ENCODE measurements around the gene DOCK4.

DOCK4 gene

DNA sequence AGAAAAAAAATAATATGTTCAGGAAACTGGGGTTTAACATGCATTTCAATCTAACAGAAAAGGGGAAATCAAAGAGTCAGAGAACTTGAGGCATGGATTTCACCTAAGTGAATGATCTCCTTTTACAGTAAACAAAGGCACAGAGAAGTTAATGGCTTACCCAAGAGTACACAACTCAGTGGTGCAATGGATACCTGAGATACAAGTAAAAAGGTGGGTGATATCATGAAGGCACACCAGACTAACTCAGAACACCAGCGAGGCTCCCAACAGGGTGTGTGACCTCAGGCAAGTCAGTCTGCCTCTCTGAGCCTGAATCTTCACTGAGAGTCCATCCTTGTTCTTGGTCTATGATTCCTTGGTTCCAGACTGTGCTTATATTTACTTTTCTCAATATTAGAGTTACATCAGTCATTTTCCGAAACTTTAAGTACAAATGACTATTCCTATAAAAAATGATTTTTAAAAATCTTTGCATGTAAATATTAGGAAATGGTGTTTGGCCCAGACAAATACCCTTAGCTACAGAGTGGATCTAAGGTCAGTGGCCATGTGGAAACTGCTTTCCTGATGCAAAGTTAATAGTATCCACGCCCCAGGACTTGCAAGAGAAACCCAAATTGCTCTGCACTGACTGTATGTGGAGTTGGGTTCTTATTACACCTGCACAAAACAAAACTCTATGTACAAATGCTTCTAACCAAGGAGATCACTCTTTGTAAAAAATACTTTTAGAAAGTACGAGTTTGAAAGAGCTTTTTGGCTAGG is 361.1 kb downstream of the DOCK4 start:
- no peak for DNase-seq

- DNase-seq: no peak
Measured at GRCh38 chr7:111842491-111842890, 363.7 kb downstream of the DOCK4 start.

GRCh38 chr7:111841596-111842205 is 364.5 kb downstream of the DOCK4 start:
- DNase-seq: no peak

- no peak for DNase-seq
Measured at GRCh38 chr7:111840528-111840927, 365.7 kb downstream of the DOCK4 start.

DNA sequence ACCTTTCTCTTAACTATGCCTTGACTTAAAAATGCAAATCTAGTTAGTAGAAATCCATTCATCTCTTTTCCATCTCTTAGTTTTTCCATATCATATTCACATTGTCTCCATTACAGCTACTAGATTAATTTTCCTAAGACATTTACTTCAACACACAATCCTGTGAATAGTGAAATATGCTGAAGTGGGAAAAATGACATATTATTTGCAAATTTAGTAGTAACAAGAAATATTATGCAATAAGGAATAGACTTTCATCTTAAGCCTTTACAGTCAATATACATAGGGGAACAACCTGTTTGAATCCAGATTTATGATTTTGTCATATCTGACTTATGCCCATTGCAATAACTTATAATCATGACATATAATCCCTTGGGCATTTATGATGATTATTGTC is 366.9 kb downstream of the DOCK4 start:
- DNase-seq: no peak

DNA sequence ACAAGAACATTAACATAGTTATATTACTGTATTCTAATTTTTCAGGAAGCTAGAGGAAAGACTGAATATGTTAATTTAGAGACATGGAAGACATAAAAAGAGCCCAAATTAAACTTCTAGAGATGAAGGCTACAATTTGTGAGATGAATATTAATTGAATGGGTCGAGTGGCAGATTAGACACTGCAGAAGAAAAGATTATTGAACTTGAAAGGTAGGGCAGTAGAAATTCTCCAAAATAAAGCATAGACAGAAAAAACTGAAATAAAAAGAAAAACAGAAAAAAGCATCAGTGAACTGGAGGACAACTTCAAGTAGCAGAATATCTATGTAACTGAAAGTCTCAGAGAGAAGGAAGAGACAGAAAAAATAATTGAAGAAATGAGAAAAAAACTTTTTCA is 369.6 kb downstream of the DOCK4 start:
- DNase-seq: no peak

- no peak for DNase-seq
Measured at GRCh38 chr7:111835066-111835465, 371.1 kb downstream of the DOCK4 start.

DNA sequence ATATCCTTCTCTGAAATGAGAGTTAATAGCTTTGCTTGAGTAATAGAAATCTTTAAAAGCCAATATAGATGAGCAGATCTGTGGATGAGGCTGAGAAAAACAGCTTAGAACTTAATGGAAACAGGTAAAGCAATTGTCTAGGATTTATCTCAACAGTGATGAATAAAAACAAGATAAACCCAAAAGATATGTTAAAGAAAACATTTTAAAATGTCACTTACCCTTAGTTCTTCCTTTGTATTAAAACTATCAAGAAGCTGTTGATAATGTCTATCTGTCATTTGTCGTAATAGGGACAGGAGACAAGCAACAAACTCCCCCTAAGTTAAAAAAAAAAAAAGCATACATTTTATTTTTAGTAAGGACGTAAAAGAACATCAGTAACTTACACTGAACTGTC is 371.8 kb downstream of the DOCK4 start:
- no peak for DNase-seq

DNA sequence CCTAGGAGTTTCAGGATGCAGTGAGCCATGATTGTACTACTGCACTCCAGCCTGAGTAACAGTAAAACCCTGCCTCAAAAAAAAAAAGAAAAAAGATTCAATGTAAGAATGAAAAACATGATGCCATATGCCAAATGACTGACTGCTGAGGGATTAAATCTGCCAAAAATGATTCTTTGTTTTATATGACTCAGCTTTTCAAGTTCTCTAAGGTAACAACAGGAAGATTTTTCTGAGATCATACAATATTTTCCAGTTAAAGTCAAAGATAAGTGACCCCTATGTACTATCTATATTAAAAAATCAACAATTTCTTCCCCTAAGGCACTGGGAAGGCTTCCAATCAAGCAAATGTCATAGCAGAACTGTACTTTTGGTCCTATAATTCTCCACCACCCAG is 372.7 kb downstream of the DOCK4 start:
- DNase-seq: no peak

DNA sequence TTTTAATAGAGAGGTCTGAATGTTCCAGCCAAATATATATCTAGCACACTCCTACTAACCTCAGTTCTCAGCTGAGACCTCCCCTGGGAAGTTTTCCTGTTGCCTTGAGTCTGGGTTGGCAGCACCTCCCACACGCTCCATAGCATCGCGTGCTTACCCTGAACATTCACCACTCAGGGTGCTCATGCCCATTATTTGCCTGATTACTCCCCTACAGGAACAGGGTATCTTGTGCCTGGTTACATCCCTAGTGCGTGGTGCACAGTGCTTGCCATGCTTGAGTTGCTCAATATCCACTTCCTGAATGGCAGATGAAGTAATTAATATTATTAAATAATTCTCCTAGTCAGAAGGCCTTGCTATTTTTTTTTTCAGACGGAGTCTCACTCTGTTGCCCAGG is 374.0 kb downstream of the DOCK4 start:
- DNase-seq: no peak

GRCh38 chr7:111829221-111829620 is 377.0 kb downstream of the DOCK4 start:
- no peak for DNase-seq

GRCh38 chr7:111827863-111828504 is 378.2 kb downstream of the DOCK4 start:
- DNase-seq: no peak

DNA sequence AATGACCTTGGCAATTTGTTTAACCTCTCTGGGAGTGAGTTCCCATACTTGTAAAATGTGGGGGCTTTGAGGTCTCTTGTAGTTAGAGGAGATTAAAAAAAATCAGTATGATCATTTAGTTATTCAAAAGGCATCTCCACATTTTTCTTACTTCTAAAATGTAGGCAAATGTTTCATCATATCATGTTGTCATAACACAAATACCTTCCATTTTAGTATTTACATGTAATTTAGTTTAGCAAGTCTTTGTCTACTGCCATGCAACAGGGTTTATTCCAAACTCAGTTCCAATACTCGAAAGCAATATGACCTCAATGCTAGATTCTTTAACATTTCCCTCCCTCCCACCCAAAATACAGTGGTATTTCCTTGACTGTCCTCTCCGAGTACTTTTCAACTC is 381.2 kb downstream of the DOCK4 start:
- DNase-seq: no peak

DNA sequence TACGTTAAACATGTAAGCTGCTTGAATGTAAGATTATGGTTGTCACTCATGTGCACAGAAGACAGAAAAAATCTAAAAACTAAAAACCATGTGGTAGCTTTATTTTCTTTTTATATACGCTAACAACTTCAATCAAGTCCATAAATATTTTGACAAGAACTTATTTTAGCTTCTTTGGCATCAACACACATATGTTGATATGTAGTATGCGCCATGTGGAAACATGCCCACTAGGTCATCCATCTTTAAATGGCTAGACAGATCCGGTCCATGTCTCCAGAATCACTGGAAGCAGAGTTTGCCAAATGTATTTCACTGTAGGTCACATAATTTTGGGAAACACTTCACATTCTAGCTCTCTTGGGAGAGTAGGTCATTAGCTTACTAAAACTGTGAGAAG is 382.4 kb downstream of the DOCK4 start:
- DNase-seq: no peak

- DNase-seq: no peak
Measured at GRCh38 chr7:111821046-111821445, 385.2 kb downstream of the DOCK4 start.

GRCh38 chr7:111820621-111821020 is 385.6 kb downstream of the DOCK4 start:
- no peak for DNase-seq

DNA sequence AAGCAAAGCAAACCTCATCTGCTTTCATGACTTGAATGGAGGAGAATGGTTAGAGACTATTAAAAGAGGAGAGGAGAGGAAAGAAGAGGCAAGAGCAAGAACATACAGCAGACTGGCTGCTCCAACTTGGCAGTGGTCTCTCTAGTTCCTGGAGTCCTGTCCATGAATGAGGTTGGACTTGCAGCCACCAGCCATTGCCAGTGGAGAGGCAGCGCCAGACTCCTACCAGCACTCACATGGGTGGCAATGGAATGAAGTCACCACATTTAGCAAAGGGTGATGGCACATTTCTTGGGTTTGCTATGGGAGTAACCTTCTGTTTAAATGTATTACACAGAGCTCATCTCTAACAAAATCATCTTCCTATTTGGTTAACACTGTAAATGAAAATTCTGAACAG is 386.1 kb downstream of the DOCK4 start:
- no peak for DNase-seq

DNA sequence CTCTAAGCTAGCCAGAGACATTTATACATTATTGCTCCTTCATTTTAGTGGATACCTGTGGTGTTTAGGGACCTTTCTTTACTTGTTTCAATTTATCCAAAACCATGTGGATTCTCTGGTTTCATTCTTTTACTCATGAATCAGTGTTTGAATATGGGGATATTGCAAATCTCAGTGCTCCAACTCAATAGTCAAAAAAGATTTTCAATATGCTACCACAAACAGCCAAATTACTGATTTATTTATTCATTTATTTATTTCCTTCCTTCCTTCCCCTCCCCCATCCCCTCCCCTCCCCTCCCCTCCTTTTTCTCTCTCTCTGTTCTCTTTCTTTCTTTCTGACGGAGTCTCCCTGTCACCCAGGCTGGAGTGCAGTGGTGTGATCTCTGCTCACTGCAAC is 390.8 kb downstream of the DOCK4 start:
- DNase-seq: no peak

- DNase-seq: no peak
Measured at GRCh38 chr7:111813306-111813705, 392.9 kb downstream of the DOCK4 start.

GRCh38 chr7:111806232-111806631 is 400.0 kb downstream of the DOCK4 start:
- DNase-seq: no peak

DNA sequence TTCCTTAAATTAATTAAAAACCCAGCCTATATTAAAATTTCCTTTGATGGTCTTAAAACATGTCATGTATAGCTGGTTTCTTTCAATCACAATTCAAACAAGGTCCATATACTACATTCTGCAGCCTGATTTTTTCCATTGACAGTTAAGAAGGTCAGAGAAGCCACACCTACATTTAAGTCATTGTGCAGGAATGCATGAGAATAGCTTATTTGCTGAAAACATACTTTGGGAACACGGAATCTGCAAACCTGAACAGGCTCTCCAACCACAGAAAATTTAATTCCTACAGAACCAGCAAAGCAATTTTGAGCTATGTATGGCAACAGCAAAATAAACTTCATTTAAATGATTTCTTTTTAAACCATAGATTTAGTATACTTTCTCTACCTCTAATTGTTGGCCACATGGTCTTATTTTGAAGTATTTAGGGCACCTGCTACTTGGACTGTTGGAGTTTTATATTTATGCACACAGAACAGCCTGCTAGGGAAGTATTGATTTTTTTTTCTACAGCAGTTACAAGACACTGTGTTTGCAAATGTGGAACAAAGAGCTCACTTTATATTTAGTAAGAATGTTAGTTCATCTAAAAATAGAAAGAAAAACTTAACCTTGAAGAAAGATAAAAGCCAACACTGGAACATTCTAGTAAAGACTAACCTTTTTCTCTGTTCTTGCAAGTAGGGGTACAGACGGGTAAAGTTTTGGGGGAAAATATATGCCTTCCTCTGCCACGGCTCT is 403.0 kb downstream of the DOCK4 start:
- DNase-seq: no peak

DNA sequence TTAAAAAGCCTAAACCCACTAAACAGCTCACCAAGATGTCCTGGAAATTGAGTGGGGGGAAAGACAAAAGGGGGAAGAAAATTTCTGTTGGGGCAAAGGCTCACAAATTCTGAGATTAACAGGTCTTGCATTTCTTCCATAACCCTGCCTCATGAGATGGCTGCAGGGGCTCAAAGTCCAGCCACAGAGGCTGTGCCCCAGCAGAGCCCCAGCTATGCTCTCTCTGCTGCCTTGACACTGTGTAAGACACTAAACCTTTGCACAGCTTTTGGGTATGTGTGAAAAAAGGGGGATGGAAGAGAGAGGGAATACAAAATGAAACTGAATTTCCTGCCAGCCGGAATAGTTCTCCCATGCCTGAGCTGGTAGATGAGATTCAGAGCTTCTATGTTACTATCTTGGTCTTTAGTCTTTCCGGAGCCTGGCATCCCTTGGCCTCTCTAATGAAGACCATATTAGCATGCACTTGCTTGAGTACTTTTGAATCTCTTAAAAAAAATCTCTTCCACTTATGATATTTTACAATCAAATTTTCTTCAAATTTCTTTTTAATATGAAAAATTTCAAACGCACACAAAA is 403.9 kb downstream of the DOCK4 start:
- no peak for DNase-seq

GRCh38 chr7:111801277-111801676 is 404.9 kb downstream of the DOCK4 start:
- DNase-seq: no peak

Data from T-helper 1 cell (primary cell).